Prostate gland (tissue), 2 donors: ENCODE measurements around the gene ATP1B3. TPM values are rescaled to one million over a fixed set of nuclear protein-coding genes. Genes with fewer than 3 reads are reported as not detected.

Experiments
- DNase-seq: peaks from one replicate; pipeline ENCODE4 v3.0.0-alpha.2; 2019; ENCODE audit warnings: low spot score
- H3K27ac ChIP-seq, 2 donors: fragments of 200-600 bp; sonication (generic); 2 replicates each; pipeline ENCODE4 v1.5.1; 2017 to 2019
- H3K27me3 ChIP-seq: fragments of 200-600 bp; sonication (generic); replicated peaks from 2 replicates; pipeline ENCODE4 v1.5.1; 2019; ENCODE audit not compliant: insufficient read depth
- H3K36me3 ChIP-seq, 2 donors: fragments of 200-600 bp; sonication (generic); 1 replicate in 1 of 2; 2 replicates in 1 of 2; pipeline versions ENCODE4 v1.5.1 to v1.8.1; 2017 to 2019
- H3K4me1 ChIP-seq: fragments of 200-600 bp; sonication (generic); replicated peaks from 2 replicates; pipeline ENCODE4 v1.5.1; 2019
- H3K4me3 ChIP-seq, 2 donors: fragments of 200-600 bp; sonication (generic); 2 replicates each; pipeline ENCODE4 v1.5.1; 2017 to 2019
- H3K9me3 ChIP-seq: fragments of 200-600 bp; sonication (generic); 2 replicates; pipeline ENCODE4 v1.5.1; 2017
- POLR2A ChIP-seq: fragments of 450-650 bp; IDR thresholded peaks from one replicate; pipeline ENCODE4 v1.6.1; 2016; ENCODE audit warnings: antibody characterized with exemption, mild to moderate bottlenecking
- POLR2AphosphoS5 ChIP-seq: sonication (generic); formaldehyde crosslinking; IDR thresholded peaks from one replicate; pipeline ENCODE4 v1.6.1; 2017; ENCODE audit warnings: antibody characterized with exemption
- WGBS: methylation state at CpG from one replicate; pipeline ENCODE4 v1.1.5; 2018; 5-methylcytosine and 5-hydroxymethylcytosine counted together
- intact Hi-C: fragments of 100-400 bp; cut with DNase I; formaldehyde crosslinking; loops from one replicate; pipeline ENCODE4 v1.14.2; 2022
- total RNA-seq, 2 donors: library from RNA; depleted of rRNA; stranded (reverse); fragments of >200 nt; gene quantifications; one replicate each; pipeline ENCODE4 v1.1.0, GENCODE V29; 2016
- TF ChIP-seq, protein P1 (sequence below), 4 experiments: fragments of 200-600 bp in 2 of 4; fragments of 450-650 bp in 2 of 4; sonication (generic) in 2 of 4; IDR thresholded peaks; 1 replicate in 3 of 4; 2 replicates in 1 of 4; pipeline ENCODE4 v1.5.1; 2016 to 2019; ENCODE audit warnings: antibody characterized with exemption in 4 of 4, mild to moderate bottlenecking in 2 of 4, moderate library complexity in 2 of 4

The ATP1B3 gene
- total RNA-seq, result 10 to 100 TPM; 47.7 to 51.2 TPM

- no peaks in the 10 kb centered on the region for H3K9me3 ChIP-seq
- no peaks in the 10 kb centered on the region for H3K27me3 ChIP-seq
- TF ChIP-seq POLR2AphosphoS5, result peak; percentile 32
- peak; percentile 90 for TF ChIP-seq POLR2A
- TF ChIP-seq, protein P1, sequence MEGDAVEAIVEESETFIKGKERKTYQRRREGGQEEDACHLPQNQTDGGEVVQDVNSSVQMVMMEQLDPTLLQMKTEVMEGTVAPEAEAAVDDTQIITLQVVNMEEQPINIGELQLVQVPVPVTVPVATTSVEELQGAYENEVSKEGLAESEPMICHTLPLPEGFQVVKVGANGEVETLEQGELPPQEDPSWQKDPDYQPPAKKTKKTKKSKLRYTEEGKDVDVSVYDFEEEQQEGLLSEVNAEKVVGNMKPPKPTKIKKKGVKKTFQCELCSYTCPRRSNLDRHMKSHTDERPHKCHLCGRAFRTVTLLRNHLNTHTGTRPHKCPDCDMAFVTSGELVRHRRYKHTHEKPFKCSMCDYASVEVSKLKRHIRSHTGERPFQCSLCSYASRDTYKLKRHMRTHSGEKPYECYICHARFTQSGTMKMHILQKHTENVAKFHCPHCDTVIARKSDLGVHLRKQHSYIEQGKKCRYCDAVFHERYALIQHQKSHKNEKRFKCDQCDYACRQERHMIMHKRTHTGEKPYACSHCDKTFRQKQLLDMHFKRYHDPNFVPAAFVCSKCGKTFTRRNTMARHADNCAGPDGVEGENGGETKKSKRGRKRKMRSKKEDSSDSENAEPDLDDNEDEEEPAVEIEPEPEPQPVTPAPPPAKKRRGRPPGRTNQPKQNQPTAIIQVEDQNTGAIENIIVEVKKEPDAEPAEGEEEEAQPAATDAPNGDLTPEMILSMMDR (IDR thresholded peaks at IDR 0.05), result peak in 2 of 4 experiments; percentile 28 to 42
- DNase-seq, result peak; percentile 85
- peaks cover 11% of the 10 kb centered on the region for H3K4me1 ChIP-seq
- intact Hi-C loops, result loop anchor here (1.0 to 5.0 kb wide), 3 partner anchors 79 to 300 kb away; partner anchors contain the start of gene RNF7
- H3K4me3 ChIP-seq, result peak within 1 kb of the TSS; percentile 95 to 96
- H3K36me3 ChIP-seq, result no peaks in the 10 kb centered on the region
- under 1% methylated on average over 49 of the region's 69 CpGs for WGBS
- peak within 1 kb of the TSS; percentile 97 to 99 for H3K27ac ChIP-seq
Observed at GRCh38 chr3:141876381-141876890, at the start of gene ATP1B3. Gene ATP1B3 (plus strand): TSS chr3:141876643. CDS start chr3:141876802, 159 bp downstream.

DNA sequence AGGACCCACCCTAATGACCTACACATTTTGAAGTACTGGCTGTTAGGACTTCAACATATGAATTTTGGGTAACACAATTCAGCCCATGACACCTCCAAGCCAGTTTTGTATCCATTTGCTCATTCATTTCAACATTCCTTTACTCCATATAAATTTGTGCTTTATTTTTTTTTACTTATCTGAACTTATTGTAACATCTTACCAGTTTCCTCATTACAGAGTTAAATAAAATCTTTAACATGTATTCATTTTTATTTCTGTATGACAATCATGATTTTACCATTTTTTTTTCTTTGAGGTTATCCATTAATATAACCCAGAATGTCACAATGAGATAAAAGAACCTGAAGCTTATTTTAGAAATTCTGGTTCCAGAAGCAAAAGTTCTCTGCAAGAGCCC is 48.0 kb upstream of the ATP1B3 start:
- no peaks in the 10 kb centered on the region for H3K4me1 ChIP-seq
- H3K4me3 ChIP-seq, result no peak overlapping the region

GRCh38 chr3:141828890-141829289 is 47.6 kb upstream of the ATP1B3 start:
- no peaks in the 10 kb centered on the region for H3K9me3 ChIP-seq
- H3K4me1 ChIP-seq, result no peaks in the 10 kb centered on the region
- no peaks in the 10 kb centered on the region for H3K36me3 ChIP-seq
- TF ChIP-seq, protein P1 (IDR thresholded peaks at IDR 0.05), result no peak
- TF ChIP-seq POLR2AphosphoS5, result peak; percentile 85
- no peak overlapping the region for H3K27ac ChIP-seq
- H3K4me3 ChIP-seq, result no peak overlapping the region
- 27% methylated on average over 2 of the region's 2 CpGs for WGBS
- DNase-seq, result peak; percentile 90
- intact Hi-C loops, result no loop called here
- H3K27me3 ChIP-seq, result no peaks in the 10 kb centered on the region

More for the DNA sequence above, 48.0 kb upstream of the ATP1B3 start:
- Histone ChIP-seq H3K27ac (no peak overlapping the region), H3K9me3 (no peaks in the 10 kb centered on the region), H3K36me3 (no peaks in the 10 kb centered on the region), H3K27me3 (no peaks in the 10 kb centered on the region)
- TF ChIP-seq POLR2AphosphoS5, result no peak
- TF ChIP-seq, protein P1 (IDR thresholded peaks at IDR 0.05), result no peak
- TF ChIP-seq POLR2A, result no peak
- DNase-seq, result no peak
- intact Hi-C loops, result no loop called here

DNA sequence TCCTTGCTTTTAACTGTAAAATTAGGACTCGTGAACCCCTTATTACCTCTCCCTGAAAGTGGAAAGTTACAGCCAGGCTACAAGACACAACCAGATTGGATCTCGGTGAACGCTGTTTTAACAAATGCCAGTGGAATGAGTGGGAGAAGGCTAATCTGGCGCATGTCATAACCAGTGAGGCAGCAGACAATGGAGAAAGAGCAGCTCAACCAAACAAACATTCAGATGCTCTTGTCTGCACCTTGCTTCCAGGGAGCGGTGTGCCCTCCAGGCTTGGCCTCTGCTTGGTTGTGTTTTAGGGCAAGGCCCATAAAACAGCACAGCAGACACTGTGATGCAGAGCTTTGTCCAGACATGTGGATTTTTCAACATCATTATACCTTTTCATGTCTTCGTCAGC is 45.9 kb upstream of the ATP1B3 start:
- H3K9me3 ChIP-seq, result no peaks in the 10 kb centered on the region
- no peak overlapping the region for H3K4me3 ChIP-seq
- TF ChIP-seq POLR2A, result no peak
- TF ChIP-seq POLR2AphosphoS5, result peak; percentile 51
- TF ChIP-seq, protein P1 (IDR thresholded peaks at IDR 0.05), result no peak
- peak; percentile 76 for DNase-seq
- no peaks in the 10 kb centered on the region for H3K27me3 ChIP-seq
- 38% methylated on average over 6 of the region's 6 CpGs for WGBS
- intact Hi-C loops, result no loop called here
- H3K27ac ChIP-seq, result no peak overlapping the region
- no peaks in the 10 kb centered on the region for H3K36me3 ChIP-seq
- H3K4me1 ChIP-seq, result no peaks in the 10 kb centered on the region

DNA sequence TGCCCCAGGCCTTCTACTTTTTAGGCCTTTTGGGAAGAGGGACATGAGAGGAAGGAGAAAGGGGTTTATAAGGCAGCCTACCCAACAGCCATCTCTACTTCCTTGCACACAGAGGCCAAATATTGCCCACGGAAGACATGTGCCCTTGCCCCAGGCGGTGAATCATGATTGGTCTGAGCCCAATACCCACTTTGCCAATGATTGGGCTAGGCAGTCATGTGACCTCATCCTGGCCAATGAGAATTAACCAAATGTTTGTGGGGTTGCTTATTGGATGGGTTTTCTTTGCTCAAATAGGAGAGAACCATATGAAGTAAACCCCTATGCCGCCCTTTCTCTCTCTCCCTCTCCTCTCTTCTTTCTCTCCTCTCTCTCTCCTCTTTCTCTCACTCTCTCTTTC is 42.2 kb upstream of the ATP1B3 start:
- H3K36me3 ChIP-seq, result no peaks in the 10 kb centered on the region
- 95% methylated on average over 3 of the region's 3 CpGs for WGBS

More for the DNA sequence above, 42.2 kb upstream of the ATP1B3 start:
- H3K27me3 ChIP-seq, result no peaks in the 10 kb centered on the region
- H3K9me3 ChIP-seq, result no peaks in the 10 kb centered on the region
- no peaks in the 10 kb centered on the region for H3K4me1 ChIP-seq
- TF ChIP-seq, protein P1 (IDR thresholded peaks at IDR 0.05), result no peak
- no peak for TF ChIP-seq POLR2AphosphoS5
- no peak for TF ChIP-seq POLR2A
- no peak overlapping the region for H3K27ac ChIP-seq
- intact Hi-C loops, result no loop called here
- H3K4me3 ChIP-seq, result no peak overlapping the region
- DNase-seq, result no peak
